K562 (cell line): ENCODE results near the gene PRSS37.

Experiments
- EP300 ChIP-seq: IDR thresholded peaks from 2 replicates; pipeline ENCODE4 v1.6.1; 2012; ENCODE audit warnings: low read length, improper control_type of control experiment
- MXI1 ChIP-seq: IDR thresholded peaks from 2 replicates; pipeline ENCODE4 v1.6.1; 2011; ENCODE audit warnings: low read depth, mild to moderate bottlenecking, improper control_type of control experiment, low read length
- NCOA4 ChIP-seq: fragments of 450-650 bp; IDR thresholded peaks from 2 replicates; pipeline ENCODE4 v1.6.1; 2018; ENCODE audit warnings: mild to moderate bottlenecking; ENCODE audit not compliant: partially characterized antibody
- NR4A1 ChIP-seq, 2 experiments: fragments of 250-450 bp in 1 of 2; fragments of 450-650 bp in 1 of 2; sonication (Bioruptor Pico) in 1 of 2; IDR thresholded peaks; 2 replicates each; pipeline versions ENCODE4 v1.4.0 to v1.6.1; 2016 to 2020; ENCODE audit warnings: mild to moderate bottlenecking in 2 of 2, missing compliant biosample characterization in 1 of 2, missing genetic modification characterization in 1 of 2, moderate library complexity in 1 of 2
- POLR2A ChIP-seq: fragments of 450-650 bp; conservative IDR thresholded peaks from 2 replicates; pipeline ENCODE4 v1.6.1; 2016
- ZNF143 ChIP-seq: sonication (generic); formaldehyde crosslinking; IDR thresholded peaks from 2 replicates; pipeline ENCODE4 v1.9.0; 2022; ENCODE audit warnings: mild to moderate bottlenecking, missing genetic modification reagents
- TF ChIP-seq, protein P1 (sequence below), 3 experiments: IDR thresholded peaks in 2 of 3; conservative IDR thresholded peaks in 1 of 3; 2 replicates each; pipeline ENCODE4 v1.5.1; 2011 to 2012; ENCODE audit warnings: low read length in 3 of 3, mild to moderate bottlenecking in 3 of 3, control low read depth in 2 of 3, improper control_type of control experiment in 1 of 3, inconsistent platforms in 1 of 3, low read depth in 1 of 3, mixed read lengths in 1 of 3, moderate library complexity in 1 of 3; ENCODE audit not compliant: insufficient read depth in 2 of 3

GRCh38 chr7:141792526-141792925 lies 48.8 kb downstream of the PRSS37 start:
- TF ChIP-seq NCOA4 (no peak), ZNF143 (CRISPR knock-in tag) (no peak), EP300 (no peak), MXI1 (no peak), NR4A1 (CRISPR knock-in tag; IDR thresholded peaks at IDR 0.05) (no peak), NR4A1 (tag; IDR thresholded peaks at IDR 0.05) (no peak), POLR2A (no peak)
- TF ChIP-seq, protein P1, sequence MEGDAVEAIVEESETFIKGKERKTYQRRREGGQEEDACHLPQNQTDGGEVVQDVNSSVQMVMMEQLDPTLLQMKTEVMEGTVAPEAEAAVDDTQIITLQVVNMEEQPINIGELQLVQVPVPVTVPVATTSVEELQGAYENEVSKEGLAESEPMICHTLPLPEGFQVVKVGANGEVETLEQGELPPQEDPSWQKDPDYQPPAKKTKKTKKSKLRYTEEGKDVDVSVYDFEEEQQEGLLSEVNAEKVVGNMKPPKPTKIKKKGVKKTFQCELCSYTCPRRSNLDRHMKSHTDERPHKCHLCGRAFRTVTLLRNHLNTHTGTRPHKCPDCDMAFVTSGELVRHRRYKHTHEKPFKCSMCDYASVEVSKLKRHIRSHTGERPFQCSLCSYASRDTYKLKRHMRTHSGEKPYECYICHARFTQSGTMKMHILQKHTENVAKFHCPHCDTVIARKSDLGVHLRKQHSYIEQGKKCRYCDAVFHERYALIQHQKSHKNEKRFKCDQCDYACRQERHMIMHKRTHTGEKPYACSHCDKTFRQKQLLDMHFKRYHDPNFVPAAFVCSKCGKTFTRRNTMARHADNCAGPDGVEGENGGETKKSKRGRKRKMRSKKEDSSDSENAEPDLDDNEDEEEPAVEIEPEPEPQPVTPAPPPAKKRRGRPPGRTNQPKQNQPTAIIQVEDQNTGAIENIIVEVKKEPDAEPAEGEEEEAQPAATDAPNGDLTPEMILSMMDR (IDR thresholded peaks at IDR 0.05 in 2 of 3, conservative IDR thresholded peaks at IDR 0.05 in 1 of 3; ENCODE audit: insufficient read depth in 2 of 3, low read depth in 1 of 3, low read length in 3 of 3): no peak
